Putamen (tissue), 1 donor: ENCODE results near the gene UMODL1.

ENCODE experiments used
- DNase-seq: peaks from one replicate; pipeline ENCODE4 v3.0.0-alpha.2; 2016; ENCODE audit warnings: low spot score

UMODL1 gene

GRCh38 chr21:42130441-42130840, 59.3 kb downstream of the UMODL1 start:
- DNase-seq = no peak

- no peak for DNase-seq
Observed at GRCh38 chr21:42132183-42132582, 61.1 kb downstream of the UMODL1 start.

GRCh38 chr21:42133131-42133530, 62.0 kb downstream of the UMODL1 start:
- DNase-seq = no peak

GRCh38 chr21:42135386-42136052, 64.4 kb downstream of the UMODL1 start:
- no peak for DNase-seq

GRCh38 chr21:42137191-42137904, 66.2 kb downstream of the UMODL1 start:
- no peak for DNase-seq

GRCh38 chr21:42140196-42140934, 69.2 kb downstream of the UMODL1 start:
- DNase-seq = no peak

DNA sequence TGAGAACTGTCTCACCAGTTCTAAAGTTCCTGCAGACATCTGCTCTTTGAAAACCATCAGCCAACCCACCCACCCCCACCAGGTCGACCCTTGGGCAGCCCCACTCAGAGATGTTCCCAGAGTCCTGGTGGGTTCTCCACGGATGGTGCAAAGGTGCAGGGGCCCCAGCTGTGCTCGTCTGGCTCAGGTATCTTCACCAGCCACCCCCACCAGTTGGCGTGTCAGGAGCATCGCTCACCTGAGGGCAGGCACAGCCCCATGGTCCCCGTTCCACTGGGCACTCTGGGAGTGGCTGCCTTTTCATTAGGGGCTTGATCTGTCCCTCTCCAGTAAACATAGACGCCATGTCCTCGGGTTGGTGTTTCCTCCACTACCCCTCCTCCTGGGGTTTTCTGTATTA, 70.5 kb downstream of the UMODL1 start:
- DNase-seq = no peak

GRCh38 chr21:42142141-42142540, 71.0 kb downstream of the UMODL1 start:
- DNase-seq = no peak

DNA sequence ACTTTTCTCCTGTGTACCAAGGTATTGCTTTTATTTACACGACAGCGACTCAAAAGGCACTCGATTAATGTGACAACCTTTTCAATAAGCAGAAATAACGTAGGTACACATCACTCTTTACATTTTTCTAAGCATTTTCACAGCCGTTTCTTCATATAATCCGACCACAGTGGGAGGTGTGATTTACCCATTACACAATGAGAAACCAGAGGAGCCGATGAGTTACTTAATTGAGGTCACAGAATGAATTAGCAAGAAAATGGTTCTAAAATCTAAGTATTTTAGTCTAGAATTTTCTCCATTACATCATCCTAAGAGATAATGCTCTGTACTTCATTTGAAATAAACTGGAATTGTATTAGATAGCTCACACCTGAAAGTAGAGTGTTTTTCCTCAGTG, 71.5 kb downstream of the UMODL1 start:
- DNase-seq = no peak

- DNase-seq = no peak
Observed at GRCh38 chr21:42143111-42143510, 72.0 kb downstream of the UMODL1 start.

DNA sequence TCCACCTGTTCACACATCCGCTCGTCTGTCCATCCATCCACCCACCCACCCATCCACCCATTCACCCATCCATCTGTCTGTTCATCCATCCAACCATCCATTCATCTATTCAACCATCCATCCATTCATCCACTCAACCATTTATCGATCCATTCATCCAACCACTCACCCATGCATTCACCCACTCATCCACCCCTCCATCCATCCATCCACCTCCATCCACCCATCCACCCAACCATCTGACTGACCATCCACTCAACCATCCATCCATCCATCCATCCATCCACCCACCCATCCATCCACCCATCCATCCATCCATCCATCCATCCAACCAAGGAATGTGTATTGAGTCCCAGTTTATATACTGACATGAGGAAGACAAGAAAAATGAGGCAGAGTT, 73.1 kb downstream of the UMODL1 start:
- DNase-seq = no peak

DNA sequence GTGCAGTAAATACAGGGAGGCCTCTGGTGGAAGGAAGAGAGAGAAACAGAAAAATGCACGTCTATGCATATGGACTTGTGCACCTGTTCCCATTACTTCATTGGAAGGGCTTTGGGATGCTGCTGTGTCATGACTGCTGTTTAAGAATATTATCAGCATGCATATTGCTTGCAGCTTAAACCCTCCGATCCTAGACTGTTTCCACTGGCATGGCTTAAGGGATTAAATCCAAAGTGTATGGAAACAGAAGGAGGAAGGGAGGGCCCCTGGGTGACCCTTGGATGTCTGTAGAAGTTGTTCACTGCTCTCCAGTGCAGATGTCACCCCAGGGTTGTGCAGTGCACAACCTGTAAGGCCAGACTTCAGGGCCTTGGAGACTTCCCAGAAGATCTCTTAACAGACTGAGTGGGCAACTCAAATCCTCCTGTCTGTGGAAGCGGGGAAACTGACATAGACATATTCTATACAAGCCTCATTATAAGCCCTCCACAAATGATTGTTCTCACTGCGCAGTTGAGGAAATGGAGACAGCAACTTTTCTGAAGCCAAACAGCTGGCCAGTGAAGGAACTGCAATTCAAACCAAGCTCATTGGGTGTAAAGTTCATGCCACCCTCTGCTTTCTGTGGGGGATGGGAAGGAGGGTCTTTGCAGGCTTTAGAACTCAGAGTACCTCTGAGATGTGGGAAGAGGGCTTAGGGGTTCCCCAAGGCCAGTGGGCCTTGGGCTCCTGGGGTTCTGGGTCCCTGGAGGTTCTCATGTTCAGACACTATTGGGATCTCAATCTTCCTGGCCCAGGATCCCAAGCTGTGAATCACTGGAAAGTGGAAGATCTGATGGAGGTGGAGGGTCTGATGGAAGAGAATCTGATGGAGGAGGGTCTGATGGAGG, 73.8 kb downstream of the UMODL1 start:
- no peak for DNase-seq

DNA sequence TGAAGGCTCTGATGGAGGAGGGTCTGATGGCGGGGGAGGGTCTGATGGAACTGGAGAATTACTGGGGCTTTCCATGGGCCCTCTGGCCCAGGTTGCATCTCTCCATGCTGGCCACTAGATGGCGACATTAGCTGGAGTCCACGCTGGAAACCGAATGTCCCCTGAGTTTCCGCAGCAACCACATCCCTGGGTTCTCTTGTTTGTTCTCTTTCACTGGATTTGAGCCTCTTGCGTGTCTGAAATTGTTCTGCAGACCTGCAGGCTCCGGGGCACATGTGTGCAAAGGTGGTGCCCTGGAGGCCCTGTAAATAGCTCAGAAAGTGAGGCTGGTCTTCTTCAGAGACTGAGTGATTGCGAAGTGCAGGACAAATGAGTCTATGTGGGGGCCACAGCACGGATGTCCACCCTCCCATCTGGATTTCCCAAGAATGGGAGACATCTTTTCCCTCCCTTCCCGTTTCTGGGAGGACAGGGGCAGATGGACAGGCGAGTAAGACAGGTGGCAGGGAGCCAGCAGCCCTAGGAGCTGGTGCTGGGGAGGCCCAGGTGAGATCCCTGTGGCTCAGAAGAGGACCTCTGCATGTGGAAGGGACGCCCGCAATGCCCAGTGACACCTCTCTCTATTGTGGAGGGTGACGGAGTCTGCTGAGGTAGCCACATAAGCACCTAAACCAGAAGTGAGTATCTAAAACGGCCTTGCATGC, 74.6 kb downstream of the UMODL1 start:
- peak; percentile 47 for DNase-seq

DNA sequence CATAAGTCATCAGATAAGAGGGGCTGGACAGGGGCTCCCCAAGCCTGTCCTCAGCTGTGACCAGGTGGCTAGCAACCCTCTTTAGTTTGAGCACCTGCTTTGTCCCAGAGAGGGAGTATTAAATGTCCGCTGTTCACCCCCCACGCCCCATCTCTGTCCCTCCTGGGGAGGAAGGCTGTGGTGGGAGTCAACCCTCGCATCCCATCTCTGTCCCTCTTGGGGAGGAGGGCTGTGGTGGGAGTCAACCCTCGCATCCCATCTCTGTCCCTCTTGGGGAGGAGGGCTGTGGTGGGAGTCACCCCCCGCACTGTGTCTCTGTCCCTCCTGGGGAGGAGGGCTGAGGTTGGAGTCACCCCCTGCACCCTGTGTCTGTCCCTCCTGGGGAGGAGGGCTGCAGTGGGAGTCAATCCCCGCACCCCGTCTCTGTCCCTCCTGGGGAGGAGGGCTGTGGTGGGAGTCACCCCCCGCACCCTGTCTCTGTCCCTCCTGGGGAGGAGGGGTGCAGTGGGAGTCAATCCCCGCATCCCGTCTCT, 75.2 kb downstream of the UMODL1 start:
- no peak for DNase-seq

- DNase-seq = no peak
Observed at GRCh38 chr21:42146821-42147220, 75.7 kb downstream of the UMODL1 start.

- DNase-seq = no peak
Observed at GRCh38 chr21:42147386-42148020, 76.4 kb downstream of the UMODL1 start.

GRCh38 chr21:42148097-42148496, 77.0 kb downstream of the UMODL1 start:
- DNase-seq = no peak

DNA sequence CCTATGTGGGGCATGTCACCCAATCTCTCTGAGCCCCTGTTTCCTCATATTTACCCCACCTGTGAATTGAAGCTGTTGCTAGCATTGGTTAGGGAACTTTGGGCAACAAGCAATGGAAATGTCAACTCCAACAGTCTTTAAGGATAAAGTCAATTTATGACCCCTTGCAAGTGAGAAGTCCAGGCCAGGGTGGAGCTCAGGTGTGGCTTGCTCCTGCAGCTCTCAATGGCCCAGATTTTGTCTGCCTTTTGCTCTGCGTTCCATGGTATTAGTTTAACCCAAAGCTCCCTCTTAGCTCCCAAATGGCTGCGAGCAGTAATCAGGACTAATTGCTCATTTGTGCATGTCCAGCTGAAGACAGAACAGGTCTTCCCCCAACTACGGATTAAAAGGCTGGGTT, 77.5 kb downstream of the UMODL1 start:
- no peak for DNase-seq

- no peak for DNase-seq
Observed at GRCh38 chr21:42149656-42150473, 78.7 kb downstream of the UMODL1 start.
